Sciatic nerve (tissue), 2 donors: ENCODE measurements around the gene HSPB6. TPM values are rescaled to one million over a fixed set of nuclear protein-coding genes. Genes with fewer than 3 reads are reported as not detected.

Experiments
- ATAC-seq: fragments of 200-7000 bp; cut with Tn5 transposase; one replicate; pipeline ENCODE4 v1.9.1; 2020; ENCODE audit warnings: mild to moderate bottlenecking, moderate library complexity
- DNase-seq: peaks from one replicate; pipeline ENCODE4 v3.0.0-alpha.2; 2020; ENCODE audit warnings: low spot score
- intact Hi-C: fragments of 100-400 bp; cut with DNase I; formaldehyde crosslinking; loops from one replicate; pipeline ENCODE4 v1.14.2; 2022
- total RNA-seq: library from RNA; stranded (reverse); fragmentation: NEBNext Ultra II Directional; extraction: Animal tissue kit (Norgen Biotek cat#: 25700); gene quantifications from one replicate; pipeline ENCODE4 v1.2.1, GENCODE V29; 2021
- donor health status: DM: no; HTN: no; CAD: no.
- donor health status: DM: no; HTN: no; CAD: no.

The HSPB6 gene
- total RNA-seq, 1 donor from 2014 or later, result 79.7 TPM

DNA sequence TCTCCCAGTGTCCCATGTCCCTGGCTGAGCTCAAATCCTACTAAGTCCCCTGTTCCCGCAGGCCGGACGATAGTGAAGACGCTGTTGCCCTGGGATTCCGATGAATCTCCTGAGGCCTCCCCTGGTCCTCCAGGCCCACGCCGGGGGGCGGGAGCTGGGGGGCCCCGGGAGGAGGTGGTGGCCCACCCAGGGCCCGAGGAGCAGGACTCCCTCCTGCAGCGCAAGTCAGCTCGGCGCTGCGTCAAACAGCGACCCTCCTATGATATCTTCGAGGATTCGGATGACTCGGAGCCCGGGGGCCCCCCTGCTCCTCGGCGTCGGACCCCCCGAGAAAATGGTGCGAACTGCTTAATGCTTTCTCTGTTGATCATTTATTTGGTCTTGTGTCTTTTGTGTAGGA is 33.2 kb downstream of the HSPB6 start:
- intact Hi-C loops, result loop anchor here (1.0 kb wide), 1 partner anchor 47 kb away; no protein-coding TSS in a partner anchor
- ATAC-seq (no peak), DNase-seq (no peak)

DNA sequence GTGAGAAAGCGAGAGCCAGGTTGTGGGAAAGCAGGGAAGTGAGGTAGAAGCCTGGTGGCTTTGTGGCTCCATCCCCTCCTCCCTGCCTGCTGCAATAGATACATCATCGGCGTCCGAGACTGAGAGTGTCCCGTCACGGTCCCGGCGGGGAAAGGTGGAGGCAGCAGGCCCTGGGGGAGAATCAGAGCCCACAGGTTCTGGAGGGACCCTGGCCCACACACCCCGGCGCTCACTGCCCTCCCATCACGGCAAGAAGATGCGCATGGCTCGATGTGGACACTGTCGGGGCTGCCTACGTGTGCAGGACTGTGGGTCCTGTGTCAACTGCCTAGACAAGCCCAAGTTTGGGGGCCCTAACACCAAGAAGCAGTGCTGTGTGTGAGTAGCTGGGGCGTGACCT is 33.9 kb downstream of the HSPB6 start:
- no peak for ATAC-seq
- no peak for DNase-seq
- intact Hi-C loops, result loop anchor here (1.0 kb wide), 1 partner anchor 47 kb away; no protein-coding TSS in a partner anchor

DNA sequence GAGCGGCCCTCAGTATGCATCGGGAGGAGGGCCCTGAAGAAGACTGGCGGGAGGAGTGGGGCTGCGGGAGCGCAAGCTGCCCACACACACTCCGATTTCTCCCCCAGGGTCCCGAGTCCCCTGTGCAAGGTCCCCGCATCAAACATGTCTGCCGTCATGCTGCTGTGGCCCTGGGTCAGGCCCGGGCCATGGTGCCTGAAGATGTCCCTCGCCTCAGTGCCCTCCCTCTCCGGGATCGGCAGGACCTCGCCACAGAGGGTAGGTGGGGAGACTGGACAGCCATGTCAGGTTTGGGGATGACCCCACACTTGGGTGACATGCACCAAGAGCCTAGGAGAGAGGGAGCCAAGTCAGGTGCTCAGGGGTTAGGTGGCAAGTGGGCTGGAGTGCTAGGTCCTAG is 34.4 kb downstream of the HSPB6 start:
- DNase-seq (no peak), ATAC-seq (no peak)
- intact Hi-C loops, result no loop called here

DNA sequence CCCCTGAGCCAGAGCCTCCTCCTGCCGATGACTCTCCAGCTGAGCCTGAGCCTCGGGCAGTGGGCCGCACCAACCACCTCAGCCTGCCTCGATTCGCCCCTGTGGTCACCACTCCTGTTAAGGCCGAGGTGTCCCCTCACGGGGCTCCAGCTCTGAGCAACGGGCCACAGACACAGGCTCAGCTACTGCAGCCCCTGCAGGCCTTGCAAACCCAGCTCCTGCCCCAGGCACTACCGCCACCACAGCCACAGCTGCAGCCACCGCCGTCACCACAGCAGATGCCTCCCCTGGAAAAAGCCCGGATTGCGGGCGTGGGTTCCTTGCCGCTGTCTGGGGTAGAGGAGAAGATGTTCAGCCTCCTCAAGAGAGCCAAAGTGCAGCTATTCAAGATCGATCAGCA is 35.5 kb downstream of the HSPB6 start:
- no peak for DNase-seq
- intact Hi-C loops, result no loop called here
- no peak for ATAC-seq

DNA sequence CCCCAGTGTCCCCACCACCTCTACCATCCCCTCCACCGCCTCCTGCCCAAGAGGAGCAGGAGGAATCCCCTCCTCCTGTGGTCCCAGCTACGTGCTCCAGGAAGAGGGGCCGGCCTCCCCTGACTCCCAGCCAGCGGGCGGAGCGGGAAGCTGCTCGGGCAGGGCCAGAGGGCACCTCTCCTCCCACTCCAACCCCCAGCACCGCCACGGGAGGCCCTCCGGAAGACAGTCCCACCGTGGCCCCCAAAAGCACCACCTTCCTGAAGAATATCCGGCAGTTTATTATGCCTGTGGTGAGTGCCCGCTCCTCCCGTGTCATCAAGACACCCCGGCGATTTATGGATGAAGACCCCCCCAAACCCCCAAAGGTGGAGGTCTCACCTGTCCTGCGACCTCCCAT is 36.2 kb downstream of the HSPB6 start:
- intact Hi-C loops, result no loop called here
- no peak for ATAC-seq

DNA sequence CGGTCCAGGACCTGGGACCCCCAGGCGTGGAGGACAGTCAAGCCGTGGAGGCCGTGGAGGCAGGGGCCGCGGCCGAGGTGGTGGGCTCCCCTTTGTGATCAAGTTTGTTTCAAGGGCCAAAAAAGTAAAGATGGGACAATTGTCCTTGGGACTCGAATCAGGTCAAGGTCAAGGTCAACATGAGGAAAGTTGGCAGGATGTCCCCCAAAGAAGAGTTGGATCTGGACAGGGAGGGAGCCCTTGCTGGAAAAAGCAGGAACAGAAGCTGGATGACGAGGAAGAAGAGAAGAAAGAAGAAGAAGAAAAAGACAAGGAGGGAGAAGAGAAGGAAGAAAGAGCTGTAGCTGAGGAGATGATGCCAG is 36.7 kb downstream of the HSPB6 start:
- no peak for DNase-seq
- intact Hi-C loops, result no loop called here
- no peak for ATAC-seq

More for the DNA sequence above, 36.2 kb downstream of the HSPB6 start:
- no peak for DNase-seq

DNA sequence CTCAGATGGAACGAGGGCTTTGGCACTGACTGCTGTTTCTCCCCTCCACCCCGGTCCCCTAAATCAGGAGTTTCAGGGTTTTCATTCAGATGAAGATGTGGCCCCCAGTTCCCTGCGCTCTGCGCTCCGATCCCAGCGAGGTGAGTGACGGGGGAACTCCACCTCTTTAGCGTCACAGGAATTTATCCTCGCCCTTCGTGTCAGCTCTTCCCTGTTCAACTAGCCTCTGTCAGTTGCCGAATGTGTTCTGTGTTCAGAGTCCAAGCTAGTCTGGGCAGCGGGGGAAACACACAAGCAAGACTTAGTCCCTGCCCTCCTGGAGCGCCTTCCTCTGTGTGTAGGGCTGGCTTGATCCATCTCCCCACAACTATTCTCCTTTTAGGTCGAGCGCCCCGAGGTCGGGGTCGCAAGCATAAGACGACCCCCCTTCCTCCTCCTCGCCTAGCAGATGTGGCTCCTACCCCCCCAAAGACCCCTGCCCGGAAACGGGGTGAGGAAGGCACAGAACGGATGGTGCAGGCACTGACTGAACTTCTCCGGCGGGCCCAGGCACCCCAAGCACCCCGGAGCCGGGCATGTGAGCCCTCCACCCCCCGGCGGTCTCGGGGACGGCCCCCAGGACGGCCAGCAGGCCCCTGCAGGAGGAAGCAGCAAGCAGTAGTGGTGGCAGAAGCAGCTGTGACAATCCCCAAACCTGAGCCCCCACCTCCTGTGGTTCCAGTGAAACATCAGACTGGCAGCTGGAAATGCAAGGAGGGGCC is 37.2 kb downstream of the HSPB6 start:
- DNase-seq (no peak), ATAC-seq (no peak)
- intact Hi-C loops, result loop anchor here (5.0 to 10.0 kb wide), 2 partner anchors 172 to 575 kb away; partner anchors contain the start of genes FXYD7 and TMEM147

DNA sequence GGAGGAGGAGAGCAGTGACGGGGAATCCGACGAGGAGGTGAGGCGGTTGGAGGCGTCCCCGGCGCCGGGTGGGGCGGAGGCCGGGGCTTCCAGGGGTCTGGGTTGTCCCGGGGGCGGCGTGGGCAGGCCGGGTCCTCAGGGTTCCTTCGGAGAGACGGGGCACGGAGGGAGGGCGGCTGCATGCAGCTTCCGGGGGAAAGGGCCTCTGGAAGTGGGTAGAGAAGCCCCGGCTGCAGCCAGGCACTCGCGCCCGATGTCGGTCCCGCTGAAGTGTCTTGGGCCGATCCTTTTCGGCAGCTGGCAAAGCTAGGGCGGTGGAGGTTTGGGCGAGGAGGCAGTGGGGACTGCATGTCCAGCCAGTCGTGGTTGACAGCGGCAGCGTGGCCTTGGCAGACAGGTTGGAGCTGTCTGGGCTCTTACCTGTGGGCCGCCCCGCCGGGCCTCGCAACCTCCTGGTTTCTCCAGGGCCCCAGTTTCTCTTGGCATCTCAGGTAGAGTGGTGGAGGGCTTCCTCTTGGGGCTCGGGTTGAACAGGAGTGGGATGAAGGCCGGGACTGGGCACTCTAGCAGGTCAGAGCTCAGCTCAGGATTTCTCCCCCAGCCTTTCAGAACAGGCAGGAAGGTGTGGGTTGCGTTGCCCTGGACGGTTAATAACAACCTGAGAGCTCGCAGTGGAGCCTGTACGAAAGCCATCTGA is 38.3 kb downstream of the HSPB6 start:
- peak; percentile 76 for DNase-seq
- intact Hi-C loops, result loop anchor here (5.0 to 10.0 kb wide), 2 partner anchors 171 to 574 kb away; partner anchors contain the start of genes FXYD7 and TMEM147

DNA sequence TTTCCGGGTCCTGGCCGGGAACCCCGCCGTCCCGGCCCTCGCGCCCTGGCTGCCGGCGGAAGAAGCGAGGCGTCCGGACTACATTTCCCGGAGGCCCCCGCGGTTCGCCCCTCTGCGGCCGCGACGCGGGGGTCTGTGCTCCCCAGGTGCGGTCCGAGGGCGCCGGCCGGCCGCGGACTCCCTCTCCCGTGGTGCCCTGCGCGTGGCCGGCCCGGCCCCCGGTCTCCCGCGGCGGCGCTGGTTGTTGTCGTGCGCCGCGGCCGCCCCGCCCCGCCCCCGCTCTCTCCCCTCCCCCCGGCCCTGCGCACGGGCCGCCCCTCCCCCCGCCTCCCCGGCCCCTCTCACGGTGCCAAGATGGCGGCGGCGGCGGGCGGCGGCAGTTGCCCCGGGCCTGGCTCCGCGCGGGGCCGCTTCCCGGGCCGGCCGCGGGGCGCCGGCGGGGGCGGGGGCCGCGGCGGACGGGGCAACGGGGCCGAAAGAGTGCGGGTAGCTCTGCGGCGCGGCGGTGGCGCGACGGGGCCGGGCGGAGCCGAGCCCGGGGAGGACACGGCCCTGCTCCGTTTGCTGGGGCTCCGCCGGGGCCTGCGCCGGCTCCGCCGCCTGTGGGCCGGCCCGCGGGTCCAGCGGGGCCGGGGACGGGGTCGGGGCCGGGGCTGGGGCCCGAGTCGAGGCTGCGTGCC is 39.0 kb downstream of the HSPB6 start, which contains the start of gene KMT2B:
Gene KMT2B (plus strand): TSS at position 339 of the 680 bp plus-strand sequence. CDS start 16 bp downstream, at position 355.
- intact Hi-C loops, result loop anchor here (5.0 to 10.0 kb wide), 2 partner anchors 171 to 573 kb away; partner anchors contain the start of genes FXYD7 and TMEM147
- ATAC-seq, result peak; percentile 70
- no peak for DNase-seq

More for the DNA sequence above, 38.3 kb downstream of the HSPB6 start:
- no peak for ATAC-seq

DNA sequence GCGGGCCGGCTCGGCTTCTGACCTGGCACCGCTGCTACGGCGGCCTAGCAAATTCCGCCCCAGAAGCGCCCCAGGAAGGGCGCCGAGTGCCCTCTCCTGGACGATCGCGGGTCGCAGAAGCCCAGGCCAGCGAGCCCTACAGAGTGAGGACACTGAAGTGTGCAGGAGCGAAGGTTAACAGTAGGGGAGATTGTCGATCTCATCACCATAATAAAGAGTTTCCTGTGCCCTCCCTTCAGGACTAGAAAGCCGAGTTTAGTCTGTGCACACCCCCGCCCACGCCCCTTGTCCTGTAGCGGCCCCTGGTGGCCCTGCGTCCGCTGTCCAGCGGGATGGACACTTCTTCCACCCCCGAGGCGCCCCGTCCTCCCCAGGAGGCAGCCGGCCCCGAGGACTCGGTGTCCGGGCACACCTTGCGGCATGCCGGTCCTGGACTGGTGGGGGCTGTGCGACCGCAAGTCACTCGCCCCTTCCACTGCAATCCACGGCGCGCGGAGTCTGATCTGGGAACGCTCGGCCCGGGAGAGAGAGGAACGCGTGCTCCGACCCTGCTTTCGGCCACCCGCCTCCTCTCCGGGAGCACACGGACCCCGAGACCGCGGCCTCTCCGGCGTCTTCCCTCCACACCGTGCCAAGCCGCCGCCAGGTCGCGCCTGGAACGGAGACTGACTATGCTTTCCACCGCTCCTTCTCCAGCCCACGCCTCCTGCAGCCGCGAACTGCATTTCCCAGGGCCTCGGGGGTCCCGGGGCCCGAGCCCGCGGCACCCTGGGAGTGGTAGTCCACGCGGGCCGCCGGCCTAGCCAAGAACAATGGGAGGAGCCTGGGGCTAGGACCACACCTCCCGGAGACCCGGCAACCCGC is 39.8 kb downstream of the HSPB6 start:
- intact Hi-C loops, result loop anchor here (5.0 to 10.0 kb wide), 2 partner anchors 170 to 572 kb away; partner anchors contain the start of genes FXYD7 and TMEM147
- peak; percentile 96 for DNase-seq
- ATAC-seq, result peak; percentile 95

DNA sequence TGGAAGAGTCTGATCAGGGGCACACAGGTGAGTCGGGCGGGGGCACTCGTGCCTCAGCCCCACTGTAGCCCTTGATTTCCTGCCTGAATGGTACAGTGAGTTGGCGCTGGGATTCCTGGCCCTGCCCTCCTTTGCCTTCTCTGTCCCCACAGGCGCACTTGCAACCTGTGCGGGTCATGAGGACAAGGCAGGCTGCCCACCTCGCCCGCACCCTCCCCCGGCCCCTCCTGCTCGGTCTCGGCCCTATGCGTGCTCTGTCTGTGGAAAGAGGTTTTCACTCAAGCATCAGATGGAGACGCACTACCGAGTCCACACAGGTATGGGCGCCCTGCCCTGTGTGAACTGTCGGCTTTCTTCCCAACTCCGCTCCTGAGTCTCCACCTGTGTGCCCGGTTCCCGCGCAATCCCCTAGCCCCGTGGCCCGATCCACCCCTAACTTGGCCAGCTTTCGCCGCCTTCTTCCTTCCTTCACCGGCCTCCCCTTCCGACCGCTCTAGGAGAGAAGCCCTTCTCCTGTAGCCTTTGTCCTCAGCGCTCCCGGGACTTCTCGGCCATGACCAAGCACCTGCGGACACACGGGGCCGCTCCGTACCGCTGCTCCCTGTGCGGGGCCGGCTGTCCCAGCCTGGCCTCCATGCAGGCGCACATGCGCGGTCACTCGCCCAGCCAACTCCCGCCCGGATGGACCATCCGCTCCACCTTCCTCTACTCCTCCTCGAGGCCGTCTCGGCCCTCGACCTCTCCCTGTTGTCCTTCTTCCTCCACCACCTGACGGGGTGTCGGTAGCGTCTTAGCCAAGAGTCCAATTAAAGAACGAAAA is 40.6 kb downstream of the HSPB6 start:
- DNase-seq, result peak; percentile 83
- ATAC-seq, result peak; percentile 70
- intact Hi-C loops, result loop anchor here (5.0 to 10.0 kb wide), 2 partner anchors 169 to 571 kb away; partner anchors contain the start of genes FXYD7 and TMEM147

DNA sequence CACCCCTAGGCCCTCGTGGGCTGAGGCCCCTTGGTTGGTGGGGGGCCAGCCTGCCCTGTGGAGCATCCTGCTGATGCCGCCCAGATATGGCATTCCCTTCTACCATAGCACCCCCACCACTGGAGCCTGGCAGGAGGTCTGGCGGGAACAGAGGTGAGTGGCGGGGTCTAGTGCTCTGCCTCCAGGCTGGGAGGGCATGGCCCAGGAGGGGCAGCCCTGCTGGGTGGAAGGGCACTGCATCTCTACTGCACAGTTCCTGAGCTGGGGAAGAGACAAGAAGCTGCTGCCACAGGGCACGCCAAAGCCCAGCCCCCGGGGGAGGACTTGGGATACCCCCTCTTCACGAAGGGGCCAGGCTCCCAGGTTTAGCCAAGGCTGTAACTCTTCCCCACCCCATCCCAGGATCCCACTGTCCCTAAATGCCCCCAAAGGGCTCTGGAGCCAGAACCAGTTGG is 41.4 kb downstream of the HSPB6 start:
- ATAC-seq, result no peak
- no peak for DNase-seq
- intact Hi-C loops, result loop anchor here (5.0 to 10.0 kb wide), 2 partner anchors 168 to 571 kb away; partner anchors contain the start of genes FXYD7 and TMEM147

DNA sequence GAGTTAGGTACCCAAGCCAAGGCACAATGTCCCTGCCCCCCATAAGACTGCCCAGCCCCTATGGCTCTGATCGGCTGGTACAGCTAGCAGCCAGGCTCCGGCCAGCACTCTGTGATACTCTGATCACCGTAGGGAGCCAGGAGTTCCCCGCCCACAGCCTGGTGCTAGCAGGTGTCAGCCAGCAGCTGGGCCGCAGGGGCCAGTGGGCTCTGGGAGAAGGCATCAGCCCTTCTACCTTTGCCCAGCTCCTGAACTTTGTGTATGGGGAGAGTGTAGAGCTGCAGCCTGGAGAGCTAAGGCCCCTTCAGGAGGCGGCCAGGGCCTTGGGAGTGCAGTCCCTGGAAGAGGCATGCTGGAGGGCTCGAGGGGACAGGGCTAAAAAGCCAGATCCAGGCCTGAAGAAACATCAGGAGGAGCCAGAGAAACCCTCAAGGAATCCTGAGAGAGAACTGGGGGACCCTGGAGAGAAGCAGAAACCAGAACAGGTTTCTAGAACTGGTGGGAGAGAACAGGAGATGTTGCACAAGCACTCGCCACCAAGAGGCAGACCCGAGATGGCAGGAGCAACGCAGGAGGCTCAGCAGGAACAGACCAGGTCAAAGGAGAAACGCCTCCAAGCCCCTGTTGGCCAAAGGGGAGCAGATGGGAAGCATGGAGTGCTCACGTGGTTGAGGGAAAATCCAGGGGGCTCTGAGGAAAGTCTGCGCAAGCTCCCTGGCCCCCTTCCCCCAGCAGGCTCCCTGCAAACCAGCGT is 42.1 kb downstream of the HSPB6 start:
- intact Hi-C loops, result loop anchor here (5.0 to 10.0 kb wide), 2 partner anchors 167 to 570 kb away; partner anchors contain the start of genes FXYD7 and TMEM147
- no peak for DNase-seq
- no peak for ATAC-seq

DNA sequence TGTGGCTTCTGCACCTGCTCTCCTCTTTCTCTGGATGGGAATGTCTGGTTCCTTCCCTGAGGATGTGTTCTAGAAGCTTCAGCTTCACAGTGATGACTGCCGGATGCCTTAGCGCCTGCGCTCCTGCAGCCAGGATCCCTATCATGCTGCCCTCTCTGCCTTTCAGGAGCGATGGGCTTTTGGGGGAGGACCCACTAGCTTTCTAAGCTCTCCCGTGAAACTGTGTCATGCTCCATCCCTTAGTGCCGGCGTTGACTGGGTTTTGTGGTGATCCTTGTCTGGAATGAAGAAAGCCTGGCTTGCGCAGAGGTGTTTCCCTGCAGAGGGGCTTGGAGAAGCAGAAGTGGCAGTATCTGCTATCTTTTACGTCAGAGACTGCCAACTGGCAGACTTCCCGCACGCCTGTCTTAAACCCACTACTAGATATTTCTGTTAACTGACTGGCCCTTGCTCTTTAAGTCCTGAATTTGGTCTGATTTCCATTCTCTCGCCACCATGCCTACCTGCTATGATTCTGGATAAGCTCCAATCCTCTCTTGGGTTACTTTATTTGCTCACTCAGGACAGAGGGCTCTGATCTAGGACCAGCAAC is 42.8 kb downstream of the HSPB6 start:
- no peak for ATAC-seq

DNA sequence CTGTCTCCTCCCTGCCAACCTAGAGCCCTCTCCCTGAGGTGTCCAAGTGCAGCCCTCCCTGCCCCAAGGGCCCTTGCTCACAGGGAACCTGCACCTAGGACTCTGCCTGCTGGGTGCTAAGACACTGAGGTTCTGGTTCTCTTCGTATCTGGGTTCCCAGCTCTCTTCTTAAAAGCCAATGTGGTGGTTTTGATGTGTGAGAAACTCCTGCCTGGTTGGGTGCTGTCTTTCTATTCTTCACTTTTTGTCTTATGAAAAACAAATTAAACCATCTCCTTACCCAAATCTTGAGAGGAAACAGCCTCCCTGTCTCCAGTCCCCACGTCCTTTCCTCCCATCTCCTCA is 43.4 kb downstream of the HSPB6 start:
- intact Hi-C loops, result loop anchor here (10.0 kb wide), 1 partner anchor 569 kb away; the partner anchor contains the start of gene FXYD7
- no peak for ATAC-seq

More for the DNA sequence above, 42.8 kb downstream of the HSPB6 start:
- DNase-seq, result no peak
- intact Hi-C loops, result loop anchor here (10.0 kb wide), 1 partner anchor 569 kb away; the partner anchor contains the start of gene FXYD7

More for the DNA sequence above, 43.4 kb downstream of the HSPB6 start:
- no peak for DNase-seq
